Right lobe of liver (tissue), 6 donors: Measurements from ENCODE around the gene DGLUCY. TPM values are rescaled to one million over a fixed set of nuclear protein-coding genes. Genes with fewer than 3 reads are reported as not detected.

Source experiments
- ATAC-seq, 4 donors: fragments of 200-7000 bp; cut with Tn5 transposase; one replicate each; pipeline ENCODE4 v1.9.1; 2020; ENCODE audit warnings: mild to moderate bottlenecking in 4 of 4, moderate library complexity in 4 of 4
- DNase-seq, 3 donors: peaks; one replicate each; pipeline ENCODE4 v3.0.0-alpha.2; 2020
- H3K27ac ChIP-seq, 3 donors: fragments of 200-600 bp; one replicate each; pipeline ENCODE4 v1.8.0; 2022
- H3K27me3 ChIP-seq, 2 donors: fragments of 200-600 bp; one replicate each; pipeline ENCODE4 v1.8.0; 2022
- H3K36me3 ChIP-seq, 4 donors: fragments of 200-600 bp; sonication (generic) in 1 of 4; one replicate each; pipeline versions ENCODE4 v1.5.1 to v1.8.0; 2017 to 2022; ENCODE audit warnings: control low read depth in 1 of 4
- H3K4me1 ChIP-seq, 4 donors: fragments of 200-600 bp; sonication (generic) in 1 of 4; one replicate each; pipeline versions ENCODE4 v1.5.1 to v1.8.0; 2017 to 2022; ENCODE audit warnings: control low read depth in 1 of 4
- H3K4me3 ChIP-seq, 3 donors: fragments of 200-600 bp; one replicate each; pipeline ENCODE4 v1.8.0; 2022
- H3K9me3 ChIP-seq, 4 donors: fragments of 200-600 bp; sonication (generic) in 1 of 4; one replicate each; pipeline versions ENCODE4 v1.5.1 to v1.8.0; 2017 to 2022; ENCODE audit warnings: control low read depth in 1 of 4
- CTCF ChIP-seq, 4 donors: fragments of 200-600 bp in 3 of 4; fragments of 450-650 bp in 1 of 4; IDR thresholded peaks; one replicate each; pipeline versions ENCODE4 v1.5.1 to v1.8.0; 2016 to 2022; ENCODE audit warnings: antibody characterized with exemption in 4 of 4, mild to moderate bottlenecking in 2 of 4
- POLR2A ChIP-seq: fragments of 450-650 bp; IDR thresholded peaks from one replicate; pipeline ENCODE4 v1.6.1; 2017; ENCODE audit warnings: antibody characterized with exemption, mild to moderate bottlenecking
- WGBS: methylation state at CpG from one replicate; pipeline ENCODE4 v1.1.6; 2018; ENCODE audit warnings: low coverage, low lambda C conversion rate; ENCODE audit not compliant: insufficient coverage; ENCODE audit errors: missing lambda C conversion rate; 5-methylcytosine and 5-hydroxymethylcytosine counted together
- intact Hi-C, 2 donors: fragments of 100-400 bp; cut with DNase I; formaldehyde crosslinking; loops; one replicate each; pipeline versions ENCODE4 v1.11.2 to v1.14.1; 2022
- total RNA-seq, 6 experiments: library from RNA; depleted of rRNA in 2 of 6; stranded (reverse); fragments of >200 nt in 2 of 6; fragmentation: NEBNext Ultra II Directional in 3 of 6; extraction: Animal tissue kit (Norgen Biotek cat#: 25700) in 3 of 6; gene quantifications; one replicate each; pipeline versions ENCODE4 v1.1.0 to v1.2.4, GENCODE V29; 2016 to 2023
- donor health status: DM: no; HTN: yes; CAD: no.
- donor health status: DM: no; HTN: no; CAD: no.
- donor health status: DM: no; HTN: no; CAD: no.
- donor health status: DM: no; HTN: yes; CAD: no.
- donor health status: DM: no; HTN: yes; CAD: no.

DGLUCY gene
- total RNA-seq, 6 experiments from 2014 or later = 26.7 to 55.6 (median 39.8) TPM

DNA sequence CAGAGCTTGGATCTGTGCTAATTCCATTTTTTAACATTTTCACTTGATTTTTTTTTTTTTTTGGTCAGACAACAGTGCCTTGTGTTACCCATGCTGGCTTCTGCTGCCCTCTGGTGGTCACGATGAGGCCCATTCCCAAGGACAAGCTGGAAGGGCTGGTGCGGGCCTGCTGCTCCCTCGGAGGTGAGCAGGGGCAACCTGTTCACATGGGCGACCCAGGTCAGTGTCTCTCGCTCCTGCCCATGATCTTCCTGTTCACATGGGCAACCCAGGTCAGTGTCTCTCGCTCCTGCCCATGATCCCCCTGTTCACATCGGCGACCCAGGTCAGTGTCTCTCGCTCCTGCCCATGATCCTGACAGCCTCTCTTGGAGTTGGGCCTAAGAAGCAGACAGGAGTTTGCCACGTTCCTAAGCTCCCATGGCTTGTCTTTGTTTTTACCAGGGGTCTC is 59.4 kb downstream of the DGLUCY start:
- peaks cover 0 to 27% (median 4%) of the 10 kb centered on the region in 4 donors for H3K4me1 ChIP-seq
- no peak overlapping the region for H3K4me3 ChIP-seq
- no peaks in the 10 kb centered on the region for H3K9me3 ChIP-seq
- H3K27ac ChIP-seq = peak overlapping the region in 1 of 3 donors; percentile 29
- no peaks in the 10 kb centered on the region for H3K27me3 ChIP-seq
- intact Hi-C loops = loop anchor here (5.0 to 10.0 kb wide), 3 partner anchors 112 to 268 kb away; no protein-coding TSS in a partner anchor
- H3K36me3 ChIP-seq = peaks cover 0 to 64% (median 3%) of the 10 kb centered on the region in 4 donors
- DNase-seq = peak; percentile 81 to 86 (median 85)
- ATAC-seq = peak; percentile 84 to 89 (median 85)
- 3% methylated on average over 6 of the region's 10 CpGs for WGBS
- TF ChIP-seq POLR2A (no peak), CTCF (IDR thresholded peaks at IDR 0.05) (peak; percentile 67 to 92 (median 88))

DNA sequence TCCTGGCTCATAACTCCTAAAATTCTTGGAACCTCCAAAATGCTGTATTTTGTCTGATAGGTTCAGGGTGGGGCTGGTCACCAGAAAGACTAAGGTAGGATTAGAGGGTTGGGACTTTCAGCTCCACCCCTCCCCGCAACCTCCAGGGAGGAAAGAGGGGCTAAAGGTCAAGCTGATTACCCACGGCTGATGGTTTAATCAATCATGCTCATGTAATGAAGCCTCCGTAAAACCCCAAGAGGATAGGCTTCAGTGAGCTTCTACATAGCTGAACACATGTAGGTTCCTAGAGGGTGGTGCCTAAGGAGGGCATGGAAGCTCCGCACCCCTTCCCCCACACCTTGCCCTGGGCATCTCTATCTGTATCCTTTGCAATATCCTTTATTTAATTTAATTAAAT is 60.0 kb downstream of the DGLUCY start:
- no peak overlapping the region for H3K27ac ChIP-seq
- H3K9me3 ChIP-seq = no peaks in the 10 kb centered on the region
- TF ChIP-seq POLR2A (no peak), CTCF (IDR thresholded peaks at IDR 0.05) (no peak)
- no peak overlapping the region for H3K4me3 ChIP-seq
- peaks cover 0 to 27% (median 4%) of the 10 kb centered on the region in 4 donors for H3K4me1 ChIP-seq
- DNase-seq (no peak), ATAC-seq (peak in 3 of 4 donors; percentile 15 to 46 (median 39))
- intact Hi-C loops = loop anchor here (5.0 to 10.0 kb wide), 3 partner anchors 111 to 269 kb away; no protein-coding TSS in a partner anchor
- no peaks in the 10 kb centered on the region for H3K27me3 ChIP-seq
- H3K36me3 ChIP-seq = peaks cover 0 to 63% (median 5%) of the 10 kb centered on the region in 4 donors
- 56% methylated on average over 3 of the region's 4 CpGs for WGBS

DNA sequence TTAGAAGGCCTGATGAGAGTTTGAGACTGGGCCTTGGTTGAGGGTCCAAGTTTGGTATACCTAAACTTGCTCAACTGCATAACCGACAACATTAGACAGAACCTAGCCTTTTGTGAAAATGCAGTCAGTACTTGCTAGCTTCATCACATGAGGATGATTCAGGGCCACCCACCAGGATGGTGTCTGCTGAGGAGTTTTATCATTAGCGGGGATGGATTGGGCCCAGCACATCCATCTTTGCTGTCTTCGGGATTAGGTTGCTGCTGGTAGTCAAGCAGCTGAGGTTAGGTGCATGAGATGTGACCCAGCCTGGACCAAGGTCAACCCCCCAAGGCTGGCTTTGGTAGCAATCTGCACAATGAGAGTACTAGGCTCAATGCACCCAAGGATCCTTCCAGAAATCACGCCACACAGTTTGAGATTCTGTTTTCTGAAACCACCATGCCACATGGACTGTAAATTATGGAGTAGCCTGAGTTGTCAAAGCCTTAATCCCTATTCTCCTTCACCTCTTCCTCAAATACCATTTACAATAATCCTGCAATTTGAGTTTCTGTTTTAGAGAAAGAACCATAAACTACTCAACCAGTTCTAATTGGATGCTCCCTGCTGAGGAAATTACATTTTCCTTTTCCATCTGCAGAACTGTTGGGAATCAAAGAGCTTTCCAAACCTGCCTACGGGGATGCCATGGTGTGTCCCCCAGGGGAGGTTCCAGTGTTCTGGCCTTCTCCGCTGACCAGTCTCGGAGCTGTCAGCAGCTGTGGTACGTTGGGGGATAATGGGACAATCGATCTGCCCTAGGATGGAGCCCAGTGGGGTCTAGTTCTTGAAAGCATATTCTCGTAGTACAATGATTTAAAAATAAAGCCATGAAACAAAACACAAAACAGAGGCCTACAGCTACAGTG is 61.7 kb downstream of the DGLUCY start:
- Histone ChIP-seq H3K27me3 (no peaks in the 10 kb centered on the region), H3K36me3 (peaks cover 0 to 52% (median 7%) of the 10 kb centered on the region in 4 donors), H3K4me1 (peaks cover 0 to 18% (median 4%) of the 10 kb centered on the region in 4 donors), H3K9me3 (no peaks in the 10 kb centered on the region), H3K4me3 (no peak overlapping the region), H3K27ac (no peak overlapping the region)
- no peak for DNase-seq
- no peak for ATAC-seq
- intact Hi-C loops = loop anchor here (5.0 to 10.0 kb wide), 3 partner anchors 109 to 271 kb away; no protein-coding TSS in a partner anchor
- WGBS = 86% methylated on average over 9 of the region's 10 CpGs
- TF ChIP-seq POLR2A (no peak), CTCF (IDR thresholded peaks at IDR 0.05) (no peak)

DNA sequence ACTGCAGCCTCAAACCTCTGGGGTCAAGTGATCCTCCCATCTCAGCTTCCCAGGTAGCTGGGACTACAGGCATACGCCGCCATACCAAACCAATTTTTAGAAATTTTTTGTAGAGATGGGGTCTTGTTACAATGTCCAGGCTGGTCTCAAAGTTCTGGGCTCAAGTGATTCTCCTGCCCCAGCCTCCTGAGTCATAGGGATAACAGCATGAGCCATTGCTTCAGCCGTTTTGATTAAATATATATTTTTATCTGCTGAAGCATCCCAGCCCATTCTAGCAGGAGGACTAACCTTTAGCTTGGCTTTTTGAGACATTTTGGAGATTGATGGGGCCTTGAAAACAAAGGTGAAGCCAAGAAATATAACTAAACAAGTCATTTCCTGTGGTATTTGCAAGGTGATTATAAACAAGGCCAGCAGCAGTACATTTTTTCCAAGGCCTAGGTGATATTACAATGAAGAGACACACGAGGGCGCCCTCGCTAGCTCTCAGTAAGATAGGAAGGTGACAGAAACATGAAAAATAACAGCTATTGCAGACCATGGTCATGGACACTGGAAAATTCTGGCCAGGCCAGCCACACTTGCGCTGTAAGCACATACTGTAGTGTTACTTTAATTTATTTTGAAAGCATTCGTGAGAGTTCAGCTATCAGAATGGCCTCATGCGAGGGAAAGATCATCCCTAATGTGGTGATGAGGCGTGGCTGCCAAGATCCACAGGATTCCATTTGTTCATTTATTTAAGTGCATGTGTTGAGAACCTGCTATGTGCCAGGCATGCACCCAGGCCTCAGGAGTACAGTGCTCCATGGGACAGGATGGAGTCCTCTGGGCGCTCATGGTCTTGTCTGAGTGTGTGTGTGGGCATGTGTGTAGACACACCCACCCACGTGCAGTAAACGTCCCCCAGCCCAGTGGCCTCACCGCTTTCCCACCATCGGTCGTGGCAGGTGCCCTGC is 63.5 kb downstream of the DGLUCY start:
- ATAC-seq (peak; percentile 75 to 79 (median 78)), DNase-seq (peak in 1 of 3 donors; percentile 42)
- Histone ChIP-seq H3K27ac (no peak overlapping the region), H3K36me3 (peaks cover 0 to 63% (median 12%) of the 10 kb centered on the region in 4 donors), H3K4me1 (peaks cover 0 to 15% (median 4%) of the 10 kb centered on the region in 4 donors), H3K9me3 (no peaks in the 10 kb centered on the region), H3K27me3 (no peaks in the 10 kb centered on the region), H3K4me3 (no peak overlapping the region)
- TF ChIP-seq POLR2A (no peak), CTCF (IDR thresholded peaks at IDR 0.05) (peak; percentile 75 to 85 (median 80))
- 60% methylated on average over 15 of the region's 16 CpGs for WGBS
- intact Hi-C loops = loop anchor here (5.0 to 10.0 kb wide), 3 partner anchors 107 to 273 kb away; no protein-coding TSS in a partner anchor
